HG02870 (cell line): ENCODE data around the gene EPN2.

Source experiments
- ATAC-seq: cut with Tn5 transposase; IDR thresholded peaks from one replicate; pipeline ENCODE4 v1.9.1; 2021; ENCODE audit warnings: mild to moderate bottlenecking, moderate library complexity; ENCODE audit not compliant: unreplicated experiment

Gene EPN2

DNA sequence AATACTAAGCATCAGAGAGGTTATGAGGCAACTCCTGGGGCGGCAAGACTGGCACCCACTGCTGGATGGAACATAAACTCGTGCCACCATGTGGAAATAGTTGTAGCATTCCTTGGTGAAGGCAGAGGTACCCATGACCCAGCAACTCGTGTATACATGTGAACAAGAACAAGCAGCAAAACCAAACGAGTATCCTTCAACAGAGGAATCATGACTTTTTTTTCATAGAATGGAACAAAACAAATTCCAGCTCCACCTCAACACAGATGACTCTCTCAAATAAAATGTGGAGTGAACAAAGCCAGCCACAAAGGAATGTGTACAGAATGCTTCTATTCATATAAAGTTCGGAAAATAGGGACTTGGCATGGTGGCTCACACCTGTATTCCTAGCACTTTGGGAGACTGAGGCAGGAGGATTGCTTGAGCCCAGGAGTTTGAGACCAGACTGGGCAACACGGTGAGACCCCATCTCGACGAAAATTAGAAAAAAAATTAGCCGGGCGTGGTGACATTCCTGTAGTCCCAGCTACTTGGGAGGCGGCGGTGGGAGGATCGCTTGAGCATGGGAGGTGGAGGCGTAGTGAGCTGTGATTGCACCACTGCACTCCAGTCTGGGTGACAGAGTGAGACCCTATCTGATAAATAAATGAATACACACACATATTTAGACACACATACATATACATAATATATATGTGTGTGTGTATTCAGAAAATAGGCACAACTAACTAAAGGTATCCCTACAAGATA is 90.0 kb downstream of the EPN2 start:
- ATAC-seq, result no peak

DNA sequence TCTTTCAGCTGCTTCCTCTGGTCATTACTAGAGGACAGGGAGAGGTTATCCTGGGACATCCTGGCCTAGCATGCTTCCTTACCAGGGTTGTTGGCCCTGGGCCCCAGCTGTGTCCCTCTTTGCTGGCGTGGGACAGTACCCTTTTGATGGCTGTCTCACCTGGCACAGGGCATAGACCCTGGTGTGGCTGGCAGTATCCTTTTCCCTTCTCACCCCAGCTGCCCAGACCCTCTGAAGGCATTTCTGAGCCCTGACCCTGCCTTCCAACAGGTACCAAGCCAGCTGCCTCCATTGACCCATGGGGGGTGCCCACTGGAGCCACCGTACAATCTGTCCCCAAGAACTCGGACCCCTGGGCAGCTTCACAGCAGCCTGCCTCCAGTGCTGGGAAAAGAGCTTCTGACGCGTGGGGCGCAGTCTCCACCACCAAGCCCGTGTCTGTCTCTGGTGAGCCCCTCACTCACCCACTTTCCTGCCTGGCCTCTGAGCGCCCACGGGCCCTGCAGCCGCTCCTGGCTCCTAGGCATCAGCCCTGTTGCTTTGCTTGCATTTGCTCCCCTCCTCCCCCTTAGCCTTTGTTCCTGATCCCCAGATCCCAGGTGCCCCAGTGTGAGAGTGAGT is 91.4 kb downstream of the EPN2 start:
- no peak for ATAC-seq

DNA sequence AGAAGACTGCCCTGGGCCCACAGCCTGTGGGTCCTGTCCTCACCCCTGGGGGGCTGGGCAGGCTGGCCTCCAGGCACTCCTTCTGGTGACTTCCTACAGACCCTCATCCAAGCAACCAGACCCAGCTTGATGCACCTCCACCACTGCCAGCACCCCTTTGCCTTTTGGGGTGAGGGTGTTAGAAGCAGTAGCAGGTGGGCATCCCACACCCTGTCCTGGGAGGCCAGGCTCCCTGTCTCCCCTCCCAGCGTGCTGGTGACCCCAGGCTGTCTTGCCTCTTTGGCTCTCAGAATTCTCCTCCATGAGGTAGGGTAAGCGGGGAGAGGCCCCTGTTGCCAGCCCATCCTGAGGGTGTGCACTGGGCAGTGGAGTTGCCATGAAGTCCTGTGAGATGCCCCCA is 92.0 kb downstream of the EPN2 start:
- ATAC-seq, result no peak

DNA sequence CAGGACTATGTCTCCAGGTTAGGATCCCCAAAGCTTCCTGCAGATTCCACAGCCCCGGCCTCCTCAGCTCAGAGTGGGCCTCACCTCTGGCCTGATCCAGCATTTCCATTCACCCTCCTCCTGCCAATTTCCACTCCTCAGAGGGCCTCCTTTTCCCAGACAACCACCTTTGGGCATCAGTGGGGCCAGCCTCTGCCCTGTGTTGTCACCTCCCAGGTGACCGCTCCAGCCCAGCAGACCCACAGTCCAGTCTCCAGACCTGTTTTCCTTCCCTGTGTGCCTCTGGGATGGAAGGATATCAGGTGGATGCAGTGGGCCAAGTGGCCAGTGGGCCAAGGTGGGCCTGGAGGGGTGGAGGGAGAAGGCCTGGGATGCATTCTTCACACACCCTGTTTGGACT is 92.7 kb downstream of the EPN2 start:
- no peak for ATAC-seq

DNA sequence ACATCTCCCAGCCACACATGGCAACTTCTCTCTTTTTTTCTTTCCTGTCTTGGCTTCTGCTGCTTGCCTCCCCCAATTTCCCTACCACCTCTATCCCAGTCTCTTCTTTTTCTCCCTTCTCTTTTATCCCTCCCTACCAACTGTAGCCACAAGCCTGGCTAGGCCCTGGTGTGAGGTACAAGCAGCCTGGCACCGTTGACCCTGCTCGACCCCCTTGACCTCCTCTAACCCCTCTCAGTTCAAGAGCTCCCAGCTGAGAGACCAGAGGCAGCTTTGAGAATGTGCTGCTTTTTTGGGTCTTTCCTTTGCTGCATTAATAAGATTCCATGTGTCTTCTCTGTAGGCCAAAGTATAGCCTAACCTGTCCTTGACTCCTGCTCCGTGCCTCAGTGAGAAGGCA is 93.1 kb downstream of the EPN2 start:
- ATAC-seq, result no peak

DNA sequence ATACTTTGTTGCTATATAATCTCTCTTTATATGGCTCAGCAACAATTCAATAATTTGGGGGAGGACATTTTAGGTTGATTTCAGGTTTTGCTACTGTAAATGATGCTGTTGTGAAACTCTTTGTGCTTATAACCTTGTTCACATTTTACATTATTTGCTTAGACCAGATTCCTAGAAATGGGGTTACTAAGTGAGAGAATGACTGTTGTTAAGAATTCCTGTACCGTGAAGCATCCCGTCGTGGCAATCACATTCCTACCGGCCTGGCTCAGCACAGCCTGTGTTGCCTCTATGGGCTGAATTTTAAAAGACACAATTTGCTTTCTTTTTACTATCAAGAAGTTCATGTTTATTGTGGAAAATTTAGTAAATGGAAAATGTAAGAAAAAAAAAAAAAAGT is 94.0 kb downstream of the EPN2 start:
- ATAC-seq, result no peak

DNA sequence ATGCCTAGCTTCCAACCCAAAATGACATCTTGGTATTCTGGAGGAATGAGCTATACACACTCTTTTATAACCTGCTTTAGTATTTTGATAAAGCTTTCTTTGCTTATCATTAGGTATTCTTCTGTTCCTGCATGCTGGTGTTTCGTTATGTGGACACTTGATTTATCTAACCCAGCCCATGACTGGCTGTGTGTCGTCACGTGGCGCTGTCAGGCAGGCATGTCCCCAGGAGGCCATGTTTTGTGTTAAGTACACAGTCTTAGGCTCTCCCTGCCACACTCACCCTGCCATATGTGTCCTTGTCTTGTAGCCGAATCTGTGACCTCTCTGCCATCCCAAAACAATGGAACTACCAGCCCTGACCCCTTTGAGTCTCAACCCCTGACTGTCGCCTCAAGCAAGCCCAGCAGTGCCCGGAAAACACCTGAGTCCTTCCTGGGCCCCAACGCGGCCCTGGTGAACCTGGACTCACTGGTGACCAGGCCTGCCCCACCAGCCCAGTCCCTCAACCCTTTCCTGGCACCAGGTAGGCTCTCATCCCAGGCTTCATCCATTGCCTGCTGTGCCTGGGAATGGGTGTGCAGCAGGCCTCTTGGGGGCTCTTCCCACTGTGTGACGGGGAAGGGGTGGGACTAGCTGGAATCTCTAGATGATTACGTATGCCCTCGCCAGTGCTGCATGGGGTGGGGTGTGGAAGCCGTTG is 94.5 kb downstream of the EPN2 start:
- ATAC-seq, result no peak

DNA sequence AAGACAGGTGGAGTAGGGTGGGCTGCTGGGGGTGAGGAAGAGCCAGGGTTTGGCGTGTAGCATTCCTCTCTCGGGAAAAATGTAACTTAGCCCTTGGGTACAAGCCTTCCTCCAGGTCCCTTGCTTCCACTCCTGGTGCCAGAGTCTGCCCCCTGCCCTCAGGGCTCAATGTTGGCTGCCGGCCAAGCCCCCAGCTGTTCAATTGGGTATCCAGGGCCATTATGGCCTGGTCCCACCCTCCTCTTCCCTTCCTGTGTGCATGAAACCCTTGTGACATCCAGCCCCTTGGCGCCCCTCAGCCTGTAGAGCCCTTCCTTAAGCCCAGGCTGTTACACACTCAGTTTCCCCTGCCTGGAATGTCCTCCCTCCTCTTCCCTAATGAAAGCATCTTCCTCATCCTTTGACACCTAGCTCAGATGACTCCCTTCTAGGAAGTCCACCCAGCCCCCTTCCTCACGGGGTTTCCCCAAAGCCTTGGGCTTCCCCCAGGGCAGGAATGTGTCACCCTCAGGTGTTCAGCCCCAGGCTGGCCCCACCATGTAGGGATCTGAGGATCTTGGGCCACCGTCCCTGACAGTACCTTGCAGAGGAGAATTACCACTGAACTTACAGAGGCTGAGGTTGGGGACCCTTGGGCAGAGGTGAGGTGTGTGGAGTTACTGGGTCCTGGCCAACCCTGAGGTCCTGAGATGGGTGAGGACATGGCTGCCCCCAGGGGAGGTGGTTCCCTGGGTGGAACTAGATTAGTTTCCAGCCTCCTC is 95.4 kb downstream of the EPN2 start:
- ATAC-seq, result no peak

DNA sequence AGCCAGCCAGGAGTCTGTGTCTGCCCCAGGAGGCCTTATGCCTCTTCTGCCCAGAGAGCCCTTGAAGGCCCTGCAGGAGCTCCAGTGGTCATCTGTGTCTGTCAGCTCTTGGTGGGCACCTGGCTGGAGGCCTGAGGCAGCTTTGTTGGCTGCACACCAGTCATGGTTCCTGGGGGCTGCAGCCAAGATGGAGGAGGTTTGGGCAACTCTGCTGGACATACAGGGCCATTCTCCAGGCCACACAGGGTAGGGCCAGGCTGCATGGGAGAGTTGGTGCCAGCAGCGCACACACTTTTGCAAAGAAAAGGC is 95.9 kb downstream of the EPN2 start:
- ATAC-seq, result no peak

DNA sequence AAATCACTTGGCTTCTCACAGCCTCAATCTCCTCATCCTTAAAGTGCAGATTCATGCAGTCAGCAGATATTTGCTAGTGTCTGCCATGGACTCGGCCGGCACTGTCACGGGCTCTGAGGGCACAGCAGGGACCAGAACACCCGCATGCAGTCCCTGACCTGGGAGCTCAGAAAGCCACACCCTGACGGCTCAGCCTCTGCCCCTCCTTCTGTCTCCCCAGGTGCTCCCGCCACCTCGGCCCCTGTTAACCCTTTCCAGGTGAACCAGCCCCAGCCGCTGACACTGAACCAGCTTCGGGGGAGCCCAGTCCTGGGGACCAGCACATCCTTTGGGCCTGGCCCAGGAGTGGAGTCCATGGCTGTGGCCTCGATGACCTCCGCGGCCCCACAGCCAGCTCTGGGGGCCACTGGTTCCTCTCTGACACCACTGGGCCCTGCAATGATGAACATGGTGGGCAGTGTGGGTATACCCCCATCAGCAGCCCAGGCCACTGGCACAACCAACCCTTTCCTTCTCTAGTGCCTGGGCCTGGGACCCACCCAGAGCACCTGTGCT is 96.6 kb downstream of the EPN2 start:
- ATAC-seq, result no peak

DNA sequence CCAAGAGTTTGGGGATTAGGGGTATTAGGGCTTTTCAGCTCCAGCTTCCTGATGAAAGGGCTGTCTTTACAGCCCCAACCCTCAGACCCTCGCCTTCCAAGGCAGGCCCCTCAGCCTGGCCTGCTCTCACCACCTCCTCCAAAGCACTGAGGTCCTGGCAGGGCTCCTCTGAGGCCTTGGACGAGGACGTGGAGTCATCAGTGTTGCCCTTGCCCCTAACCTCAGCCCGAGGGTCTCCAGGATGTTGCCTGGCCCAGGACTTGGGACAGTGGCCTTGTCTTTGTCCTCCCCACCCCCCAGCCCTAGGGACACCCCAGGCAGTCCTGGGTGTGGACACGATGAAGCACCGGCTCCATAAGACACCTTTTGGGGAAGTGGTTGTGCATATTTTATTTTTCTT is 97.2 kb downstream of the EPN2 start:
- no peak for ATAC-seq

DNA sequence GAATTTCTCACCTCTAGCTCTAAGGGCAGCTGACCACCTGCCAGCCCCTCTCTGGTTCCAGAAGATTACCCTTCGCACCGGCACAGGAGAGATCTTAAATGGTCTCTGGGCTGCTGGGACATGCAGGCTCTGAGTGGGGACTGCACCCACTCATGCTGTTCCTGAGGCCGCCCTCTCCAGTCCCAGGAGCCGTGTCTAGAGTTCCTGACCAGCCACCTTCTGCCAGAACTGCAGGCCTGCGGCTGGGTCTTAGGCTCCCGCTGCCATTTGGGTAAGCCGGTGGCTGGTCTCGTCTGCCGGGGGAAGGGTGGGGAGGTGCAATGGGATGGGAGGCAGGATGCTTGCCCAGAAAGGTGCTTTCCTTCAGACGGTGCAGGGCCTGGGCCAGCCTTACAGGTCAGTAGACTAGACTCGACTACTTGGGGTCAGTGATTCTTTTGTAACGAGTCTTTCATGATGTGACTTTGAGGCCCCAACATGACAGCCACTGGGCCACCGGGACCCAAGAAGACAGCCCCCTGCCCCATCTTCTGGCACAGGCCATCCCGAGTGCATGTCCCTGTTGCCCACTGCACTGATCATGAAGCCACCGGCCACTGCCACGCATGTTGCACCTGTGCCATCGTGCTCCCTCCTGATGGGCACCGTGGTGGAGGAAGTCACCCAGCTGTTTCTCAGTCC is 98.9 kb downstream of the EPN2 start:
- no peak for ATAC-seq

DNA sequence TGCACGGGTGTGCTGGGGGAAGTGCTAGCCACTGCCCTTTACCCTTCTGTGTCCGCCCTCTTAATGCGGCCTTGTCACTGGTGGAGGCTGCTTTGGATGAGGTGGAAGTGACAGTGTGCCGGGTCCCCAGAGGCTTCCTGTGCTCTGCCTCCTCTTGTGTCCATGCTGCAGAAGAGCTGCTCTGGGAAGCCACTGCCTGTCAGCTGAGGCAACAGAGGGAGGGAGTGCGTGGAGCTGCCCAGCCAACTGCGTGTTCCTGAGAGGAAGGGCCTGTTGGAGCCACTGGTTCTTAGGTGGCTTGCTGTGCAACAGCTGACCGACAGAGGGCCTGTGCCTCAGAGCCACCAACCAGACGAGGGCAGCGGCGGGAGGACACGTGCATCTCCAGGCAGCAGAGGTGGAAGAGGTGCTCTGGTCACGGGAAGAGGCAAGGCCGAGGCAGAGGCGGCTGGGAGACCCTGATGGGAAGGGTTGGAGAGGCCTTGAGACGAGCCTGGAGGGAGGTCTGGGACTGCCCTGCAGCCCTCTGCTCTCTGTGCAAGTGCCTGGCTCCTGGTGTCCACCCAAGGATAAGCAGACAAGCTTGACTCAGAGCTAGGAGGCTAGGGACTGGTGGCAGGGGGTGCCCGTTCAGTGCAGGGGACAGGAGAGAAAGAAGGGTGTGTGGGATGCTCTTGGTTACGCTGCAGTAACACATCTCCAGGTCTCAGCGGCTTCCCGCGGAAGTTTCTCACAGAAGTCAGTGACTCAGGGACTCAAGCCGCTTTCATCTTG is 100.0 kb downstream of the EPN2 start:
- ATAC-seq, result no peak

DNA sequence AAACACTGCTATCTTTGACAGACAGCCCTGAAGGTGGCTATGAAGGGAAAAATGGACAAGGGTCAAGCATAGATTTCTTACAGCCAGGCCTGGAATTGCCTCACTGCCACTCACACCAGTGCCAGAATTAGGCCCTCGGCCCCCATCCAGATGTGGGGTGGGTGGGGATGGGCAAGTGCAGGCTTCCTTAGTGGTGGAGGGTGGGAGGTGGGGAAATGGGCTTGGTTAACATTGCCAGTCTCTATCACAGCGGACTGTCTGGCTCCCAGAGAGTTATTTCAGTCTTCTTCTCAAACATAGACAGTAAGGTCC is 100.5 kb downstream of the EPN2 start:
- no peak for ATAC-seq

DNA sequence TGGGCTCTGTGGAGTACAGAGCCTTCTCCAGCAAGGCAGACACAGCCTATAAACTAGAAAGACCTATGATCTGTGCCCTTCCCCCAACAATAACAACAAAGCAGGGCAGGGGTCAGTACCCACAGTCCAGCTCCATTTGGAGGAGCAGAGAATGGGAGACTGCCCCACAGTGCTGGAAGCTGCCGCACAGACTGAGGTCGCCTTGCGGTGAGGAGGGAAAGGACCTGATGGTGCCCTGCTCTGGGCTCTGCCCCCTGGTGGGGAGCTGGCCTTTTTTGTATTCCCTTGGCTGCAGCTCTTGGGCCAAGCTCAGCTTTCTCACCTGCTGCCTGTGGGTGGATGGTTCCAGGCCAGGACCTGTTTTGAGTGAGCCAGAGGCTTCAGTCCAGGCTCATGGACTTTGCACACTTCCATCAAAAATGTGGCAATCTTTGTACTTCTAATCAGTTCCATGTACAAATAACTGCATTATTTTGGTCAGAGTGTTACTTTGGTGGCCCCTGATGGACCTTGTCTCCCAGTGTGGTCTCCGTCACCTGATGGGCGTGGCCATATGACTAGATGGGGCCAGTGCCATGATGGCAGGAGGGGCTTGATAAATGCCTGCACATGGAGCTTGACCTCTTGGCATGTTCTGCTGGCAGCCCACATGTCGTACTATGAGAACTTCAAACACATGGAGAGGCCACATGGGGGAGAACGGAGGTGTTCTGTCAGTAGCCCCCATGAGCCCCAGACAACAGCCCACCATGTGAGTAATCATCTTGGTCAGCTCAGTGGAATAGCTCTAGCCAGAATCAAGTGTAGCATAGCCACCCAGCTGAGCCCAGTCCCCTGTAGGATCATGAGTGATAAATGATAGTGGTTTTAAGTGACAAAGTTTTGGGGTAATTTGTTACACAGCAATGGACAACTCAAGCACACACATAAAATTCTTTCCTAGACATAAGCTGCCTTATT is 101.1 kb downstream of the EPN2 start:
- no peak for ATAC-seq

DNA sequence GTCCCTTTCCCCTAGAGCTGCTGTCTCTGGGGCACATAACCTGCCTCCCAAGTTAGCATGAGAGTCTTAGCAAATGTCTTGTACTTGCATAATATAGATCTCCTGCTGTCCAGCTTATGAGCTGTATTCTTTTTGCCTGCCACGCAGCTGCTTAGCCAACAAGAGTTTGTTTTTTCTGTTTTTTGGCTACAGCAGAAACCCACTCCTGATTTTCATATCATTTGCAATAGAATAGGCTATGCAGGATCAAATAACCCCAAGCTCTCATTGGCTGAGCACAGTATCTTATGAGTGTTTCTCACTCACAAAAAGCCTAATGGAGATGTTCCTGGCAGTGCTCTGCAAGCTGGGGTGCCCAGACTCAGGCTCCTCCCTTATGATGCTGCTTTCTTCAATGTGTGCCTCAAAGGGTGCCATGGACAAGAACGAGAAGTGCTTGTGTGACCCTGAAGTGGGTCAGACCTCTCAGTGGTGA is 102.2 kb downstream of the EPN2 start:
- no peak for ATAC-seq

DNA sequence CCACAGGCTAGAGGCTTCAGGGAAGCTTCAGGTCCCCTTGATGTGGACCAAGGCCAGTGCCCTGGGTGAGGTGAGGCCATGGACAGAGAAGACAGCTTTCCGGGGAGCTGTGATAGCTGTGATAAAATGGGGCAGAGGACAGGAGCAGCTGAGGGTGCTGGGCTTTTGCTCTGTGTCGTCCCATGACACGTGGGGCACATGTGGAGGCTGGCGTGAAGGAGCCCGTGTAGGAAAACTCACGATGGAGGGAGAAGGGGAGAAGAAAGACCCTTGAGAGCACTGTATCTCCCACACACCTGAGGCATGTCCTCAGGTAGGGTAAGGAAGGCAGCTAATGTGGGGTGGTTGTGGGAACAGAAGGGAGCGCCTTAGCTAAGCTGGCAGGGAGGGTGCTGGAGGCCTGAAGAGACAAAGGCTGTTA is 104.1 kb downstream of the EPN2 start:
- no peak for ATAC-seq

DNA sequence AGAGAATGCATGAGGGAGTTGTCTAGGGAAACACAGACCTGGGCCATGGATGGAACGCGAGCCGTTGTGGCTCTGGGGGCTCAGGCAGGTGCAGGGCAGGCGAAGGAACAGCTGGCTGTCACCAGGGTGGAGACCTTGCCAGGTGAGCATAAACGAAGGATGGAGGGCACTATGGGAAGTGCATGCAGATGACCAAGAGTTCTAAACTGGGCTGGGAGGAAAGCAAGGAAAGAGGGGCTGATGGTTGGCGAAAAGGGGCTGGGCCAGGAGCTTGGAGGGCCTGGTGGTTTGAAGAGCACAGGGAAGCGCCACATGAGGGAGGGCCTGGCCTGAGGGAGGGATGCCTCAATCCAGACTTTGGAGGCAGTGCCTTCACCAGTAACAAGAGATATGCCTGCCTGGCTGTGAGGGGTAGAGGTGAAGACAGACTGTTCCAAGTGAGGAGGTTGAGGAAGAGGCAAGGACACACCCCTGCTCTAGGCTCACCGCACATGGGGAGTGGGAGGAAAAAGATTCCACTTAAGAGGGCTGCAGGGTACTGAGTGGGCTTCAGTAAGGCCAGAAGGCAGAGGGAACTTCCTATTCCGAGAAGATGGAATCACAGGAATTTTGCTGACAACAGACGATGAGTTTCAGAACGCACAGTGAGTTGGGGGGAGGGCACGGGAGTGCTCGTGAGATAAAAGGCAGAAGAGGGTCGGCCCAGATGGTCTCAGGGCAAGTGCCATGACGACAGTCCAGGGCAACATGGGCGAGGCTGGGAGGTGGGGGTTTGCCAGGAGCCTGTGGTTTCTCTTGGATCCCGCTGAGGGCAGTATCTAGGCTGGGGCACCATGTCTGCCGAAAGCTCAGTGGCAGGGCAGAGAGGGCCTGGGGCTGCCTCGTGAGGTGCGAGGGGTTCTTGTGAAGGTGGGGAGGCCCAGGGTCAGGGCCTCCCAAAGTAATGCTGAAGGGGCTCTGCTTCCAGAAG is 104.8 kb downstream of the EPN2 start:
- ATAC-seq, result no peak
